GM12878 (cell line): ENCODE measurements around the gene PTPRN2. TPM values are rescaled to one million over a fixed set of nuclear protein-coding genes. Genes with fewer than 3 reads are reported as not detected.

Source experiments
- ATAC-seq: fragments of 200-7000 bp; cut with Tn5 transposase; 3 replicates; pipeline ENCODE4 v1.9.1; 2020; ENCODE audit warnings: mild to moderate bottlenecking, moderate library complexity
- BruUV-seq: library from RNA; stranded (reverse); fragments of 400-500 nt; replicated peaks from 2 replicates; lab custom pipeline; 2021; lab: Mats Ljungman, UMichigan
- CTCF ChIA-PET: fragments of 300-600 bp; sonication (Branson Sonifier 250); formaldehyde crosslinking; extraction: SDS; loops from one replicate; lab custom pipeline; 2021; ENCODE audit warnings: inconsistent platforms; lab: Yijun Ruan, JAX
- POLR2A ChIA-PET: fragments of 350-600 bp; formaldehyde crosslinking; extraction: SDS; loops from one replicate; lab custom pipeline; 2021; ENCODE audit warnings: inconsistent platforms; lab: Charles Lee
- RAD21 ChIA-PET: fragments of 300-600 bp; sonication (Branson Sonifier 250); formaldehyde crosslinking; loops from one replicate; lab custom pipeline; 2023; ENCODE audit warnings: antibody characterized with exemption; ENCODE audit not compliant: unreplicated experiment; lab: Charles Lee
- SMC1A ChIA-PET: fragments of 300-600 bp; sonication (Branson Sonifier 250); formaldehyde crosslinking; loops from one replicate; lab custom pipeline; 2023; ENCODE audit not compliant: unreplicated experiment, uncharacterized antibody; lab: Charles Lee
- DNase-seq: peaks from one replicate; pipeline ENCODE4 v3.0.0-alpha.2; 2011; ENCODE audit warnings: low read depth, low spot score
- FAIRE-seq: peaks from 3 replicates; lab custom pipeline; 2011; peaks lifted over from hg19 to GRCh38; lab: Jason Lieb, UNC
- H2AFZ ChIP-seq: 2 replicates; pipeline ENCODE4 v1.6.0; 2011; ENCODE audit warnings: low read depth, low read length, control low read depth; ENCODE audit not compliant: control insufficient read depth
- H3K27ac ChIP-seq: 2 replicates; pipeline ENCODE4 v1.5.1; 2011; ENCODE audit warnings: control low read depth; ENCODE audit not compliant: control insufficient read depth, insufficient read depth
- H3K27me3 ChIP-seq, 2 experiments: replicated peaks in 1 of 2; 2 replicates each; pipeline versions ENCODE4 v1.6.0 to v1.6.1; 2011; ENCODE audit warnings: low read length in 1 of 2; ENCODE audit not compliant: control insufficient read depth in 2 of 2, insufficient read depth in 2 of 2
- H3K36me3 ChIP-seq, 2 experiments: 2 replicates each; pipeline ENCODE4 v1.5.1; 2011; ENCODE audit warnings: low read length in 1 of 2; ENCODE audit not compliant: control insufficient read depth in 2 of 2, insufficient read depth in 2 of 2
- H3K4me1 ChIP-seq: 2 replicates; pipeline ENCODE4 v1.6.1; 2011; ENCODE audit warnings: mild to moderate bottlenecking, low read length, moderate library complexity, mixed read lengths; ENCODE audit not compliant: control insufficient read depth, insufficient read depth
- H3K4me2 ChIP-seq: 2 replicates; pipeline ENCODE4 v1.6.0; 2011; ENCODE audit warnings: control low read depth; ENCODE audit not compliant: control insufficient read depth, insufficient read depth
- H3K4me3 ChIP-seq: fragments of 200-600 bp; sonication (generic); 2 replicates; pipeline ENCODE4 v1.5.1; 2016
- H3K79me2 ChIP-seq: 2 replicates; pipeline ENCODE4 v1.6.0; 2011; ENCODE audit warnings: low read length; ENCODE audit not compliant: control insufficient read depth, insufficient read depth
- H3K9ac ChIP-seq: 2 replicates; pipeline ENCODE4 v1.8.0; 2011; ENCODE audit warnings: low read length, control low read depth, mixed read lengths; ENCODE audit not compliant: control insufficient read depth, insufficient read depth
- H3K9me3 ChIP-seq: replicated peaks from 3 replicates; pipeline ENCODE4 v1.5.1; 2011; ENCODE audit warnings: mild to moderate bottlenecking, low read length; ENCODE audit not compliant: control insufficient read depth, insufficient read depth
- H4K20me1 ChIP-seq: 2 replicates; pipeline ENCODE4 v1.6.0; 2011; ENCODE audit not compliant: control insufficient read depth, insufficient read depth
- ASH2L ChIP-seq: fragments of 300-600, 200-600 bp; sonication (generic); IDR thresholded peaks from 2 replicates; pipeline ENCODE4 v1.6.1; 2017; ENCODE audit warnings: low read depth, mild to moderate bottlenecking, borderline replicate concordance
- E4F1 ChIP-seq: fragments of 450-650 bp; IDR thresholded peaks from 2 replicates; pipeline ENCODE4 v1.6.1; 2018; ENCODE audit warnings: borderline replicate concordance, mild to moderate bottlenecking; ENCODE audit not compliant: partially characterized antibody
- ESRRA ChIP-seq: IDR thresholded peaks from 2 replicates; pipeline ENCODE4 v1.6.1; 2012; ENCODE audit warnings: mild to moderate bottlenecking, low read length, improper control_type of control experiment
- GATAD2B ChIP-seq: fragments of 450-650 bp; conservative IDR thresholded peaks from 2 replicates; pipeline ENCODE4 v1.6.1; 2017; ENCODE audit warnings: low read depth, mild to moderate bottlenecking, moderate library complexity
- HDAC2 ChIP-seq: fragments of 200-600 bp; sonication (generic); IDR thresholded peaks from 2 replicates; pipeline ENCODE4 v1.6.1; 2017
- LARP7 ChIP-seq: fragments of 450-650 bp; IDR thresholded peaks from 2 replicates; pipeline ENCODE4 v1.6.1; 2017; ENCODE audit warnings: mild to moderate bottlenecking
- NFIC ChIP-seq: IDR thresholded peaks from 2 replicates; pipeline ENCODE4 v1.6.1; 2012; ENCODE audit warnings: low read depth, mild to moderate bottlenecking, inconsistent platforms, low read length, moderate library complexity
- SMAD1 ChIP-seq: fragments of 450-650 bp; IDR thresholded peaks from 2 replicates; pipeline ENCODE4 v1.6.1; 2018; ENCODE audit warnings: mild to moderate bottlenecking, low read depth; ENCODE audit not compliant: partially characterized antibody
- SUPT20H ChIP-seq: IDR thresholded peaks from 2 replicates; pipeline ENCODE4 v1.6.1; 2011; ENCODE audit warnings: low read depth, mild to moderate bottlenecking, low read length, moderate library complexity, borderline replicate concordance; ENCODE audit not compliant: control insufficient read depth
- WGBS: methylation state at CpG from one replicate; pipeline ENCODE4 v1.1.6; 2016; ENCODE audit warnings: low lambda C conversion rate; ENCODE audit not compliant: insufficient replicate concordance, insufficient coverage; ENCODE audit errors: missing lambda C conversion rate; 5-methylcytosine and 5-hydroxymethylcytosine counted together
- in situ Hi-C: fragments of 300-500 bp; cut with MboI; formaldehyde crosslinking; loops from 9 replicates; pipeline ENCODE4 v1.14.3; 2018; ENCODE audit warnings: mixed read lengths
- intact Hi-C: fragments of 100-400 bp; cut with micrococcal nuclease; formaldehyde crosslinking; loops from one replicate; pipeline ENCODE4 v1.14.2; 2022; ENCODE audit not compliant: unreplicated experiment
- polyA plus RNA-seq, 11 experiments: library from polyadenylated mRNA; depleted of rRNA in 4 of 11; unstranded in 6 of 11; stranded (reverse) in 5 of 11; fragments of >200 nt; fragmentation: Nextera tagmentation in 4 of 11; fragmentation: Illumina TruSeq in 1 of 11; extraction: Ambion mirVana in 4 of 11; extraction: Trizol in 1 of 11; gene quantifications; 1 replicate in 1 of 11; 2 replicates in 10 of 11; pipeline versions ENCODE4 v1.2.1 to v1.2.3, GENCODE V29; 2011 to 2016; ENCODE audit warnings: inconsistent platforms in 2 of 11, missing spikeins in 2 of 11, low read depth in 1 of 11
- total RNA-seq, 4 experiments: library from RNA; depleted of rRNA in 3 of 4; stranded (reverse); fragments of >200 nt in 3 of 4; fragmentation: Illumina TruSeq in 1 of 4; extraction: Trizol in 1 of 4; gene quantifications; 2 replicates each; pipeline versions ENCODE4 v1.2.1 to v1.2.3, GENCODE V29; 2013 to 2021
- TF ChIP-seq, protein P1 (sequence below): IDR thresholded peaks from 2 replicates; pipeline ENCODE4 v1.6.1; 2012; ENCODE audit warnings: mild to moderate bottlenecking, low read depth, low read length

Gene PTPRN2
- total and polyA plus RNA-seq, 10 of the 15 experiments (the other 5 are each of a cell fraction or from before 2014, with no cell fraction given): 5.4 TPM; not detected in 9

GRCh38 chr7:158446706-158447105 lies 140.9 kb downstream of the PTPRN2 start:
- DNase-seq (no peak), ATAC-seq (no peak)
- no peaks in the 10 kb centered on the region for H3K36me3 ChIP-seq
- no peaks in the 10 kb centered on the region; the same call in 2 of the 3 replicates for H3K9me3 ChIP-seq
- ChIA-PET POLR2A (no interaction called here), CTCF (no interaction called here)
- H3K79me2 ChIP-seq: no peaks in the 10 kb centered on the region
- in situ Hi-C loops: no loop called here
- no peaks in the 10 kb centered on the region for H3K4me1 ChIP-seq
- H3K27me3 ChIP-seq: no peaks in the 10 kb centered on the region
- 33% methylated on average over 12 of the region's 12 CpGs for WGBS
- no peak overlapping the region for H3K27ac ChIP-seq
- BruUV-seq: no TSS peak
- no peak overlapping the region for H3K4me2 ChIP-seq
- no peak for TF ChIP-seq ESRRA
- no peak for TF ChIP-seq NFIC
- TF ChIP-seq GATAD2B: no peak
- no peak for TF ChIP-seq SMAD1
- TF ChIP-seq ASH2L: no peak
- TF ChIP-seq E4F1: no peak
- TF ChIP-seq, protein P1, sequence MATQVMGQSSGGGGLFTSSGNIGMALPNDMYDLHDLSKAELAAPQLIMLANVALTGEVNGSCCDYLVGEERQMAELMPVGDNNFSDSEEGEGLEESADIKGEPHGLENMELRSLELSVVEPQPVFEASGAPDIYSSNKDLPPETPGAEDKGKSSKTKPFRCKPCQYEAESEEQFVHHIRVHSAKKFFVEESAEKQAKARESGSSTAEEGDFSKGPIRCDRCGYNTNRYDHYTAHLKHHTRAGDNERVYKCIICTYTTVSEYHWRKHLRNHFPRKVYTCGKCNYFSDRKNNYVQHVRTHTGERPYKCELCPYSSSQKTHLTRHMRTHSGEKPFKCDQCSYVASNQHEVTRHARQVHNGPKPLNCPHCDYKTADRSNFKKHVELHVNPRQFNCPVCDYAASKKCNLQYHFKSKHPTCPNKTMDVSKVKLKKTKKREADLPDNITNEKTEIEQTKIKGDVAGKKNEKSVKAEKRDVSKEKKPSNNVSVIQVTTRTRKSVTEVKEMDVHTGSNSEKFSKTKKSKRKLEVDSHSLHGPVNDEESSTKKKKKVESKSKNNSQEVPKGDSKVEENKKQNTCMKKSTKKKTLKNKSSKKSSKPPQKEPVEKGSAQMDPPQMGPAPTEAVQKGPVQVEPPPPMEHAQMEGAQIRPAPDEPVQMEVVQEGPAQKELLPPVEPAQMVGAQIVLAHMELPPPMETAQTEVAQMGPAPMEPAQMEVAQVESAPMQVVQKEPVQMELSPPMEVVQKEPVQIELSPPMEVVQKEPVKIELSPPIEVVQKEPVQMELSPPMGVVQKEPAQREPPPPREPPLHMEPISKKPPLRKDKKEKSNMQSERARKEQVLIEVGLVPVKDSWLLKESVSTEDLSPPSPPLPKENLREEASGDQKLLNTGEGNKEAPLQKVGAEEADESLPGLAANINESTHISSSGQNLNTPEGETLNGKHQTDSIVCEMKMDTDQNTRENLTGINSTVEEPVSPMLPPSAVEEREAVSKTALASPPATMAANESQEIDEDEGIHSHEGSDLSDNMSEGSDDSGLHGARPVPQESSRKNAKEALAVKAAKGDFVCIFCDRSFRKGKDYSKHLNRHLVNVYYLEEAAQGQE: no peak
- TF ChIP-seq LARP7: no peak
- no peak for TF ChIP-seq HDAC2
- no peak for TF ChIP-seq SUPT20H
- TF ChIP-seq, all 136 proteins: peak for 0
- Histone ChIP-seq H2AFZ (no peak overlapping the region), H3K4me3 (no peak overlapping the region), H4K20me1 (no peaks in the 10 kb centered on the region), H3K9ac (no peak overlapping the region)
- SMC1A ChIA-PET: no interaction called here
- RAD21 ChIA-PET: no interaction called here
- intact Hi-C loops: no loop called here
- FAIRE-seq: no peak
